Osteoblast (primary cell): ENCODE results near the gene NDUFA13. TPM values are rescaled to one million over a fixed set of nuclear protein-coding genes. Genes with fewer than 3 reads are reported as not detected.

Experiments
- DNase-seq: peaks from one replicate; pipeline ENCODE4 v3.0.0; 2011; ENCODE audit warnings: low spot score, mixed read lengths; ENCODE audit not compliant: insufficient read length; ENCODE audit errors: missing footprints
- H2AFZ ChIP-seq: 2 replicates; pipeline ENCODE4 v1.6.0; 2011; ENCODE audit warnings: mild to moderate bottlenecking, low read length
- H3K27ac ChIP-seq: 2 replicates; pipeline ENCODE4 v1.5.1; 2011; ENCODE audit warnings: mild to moderate bottlenecking, low read depth, low read length, moderate library complexity
- H3K27me3 ChIP-seq: 2 replicates; pipeline ENCODE4 v1.6.0; 2012; ENCODE audit warnings: mild to moderate bottlenecking, control low read depth, inconsistent platforms, low read length, moderate library complexity; ENCODE audit not compliant: insufficient read depth
- H3K36me3 ChIP-seq: 2 replicates; pipeline ENCODE4 v1.5.1; 2011; ENCODE audit warnings: mild to moderate bottlenecking, low read length, control low read depth, moderate library complexity; ENCODE audit not compliant: insufficient read depth
- H3K4me1 ChIP-seq: 2 replicates; pipeline ENCODE4 v1.5.1; 2011; ENCODE audit warnings: mild to moderate bottlenecking, low read length, control low read depth, moderate library complexity; ENCODE audit not compliant: insufficient read depth
- H3K4me2 ChIP-seq: 2 replicates; pipeline ENCODE4 v1.6.0; 2011; ENCODE audit warnings: mild to moderate bottlenecking, low read length; ENCODE audit not compliant: insufficient read depth
- H3K4me3 ChIP-seq: fragments of 200-600 bp; sonication (generic); 3 replicates; pipeline ENCODE4 v1.5.1; 2012; ENCODE audit warnings: mild to moderate bottlenecking, low read length, inconsistent platforms; ENCODE audit not compliant: insufficient read depth
- H3K79me2 ChIP-seq: 2 replicates; pipeline ENCODE4 v1.6.0; 2012; ENCODE audit warnings: mild to moderate bottlenecking, low read length, control low read depth, inconsistent platforms; ENCODE audit not compliant: insufficient read depth
- H3K9me3 ChIP-seq: 2 replicates; pipeline ENCODE4 v1.5.1; 2011; ENCODE audit warnings: low read depth, low read length, control low read depth
- H4K20me1 ChIP-seq: 2 replicates; pipeline ENCODE4 v1.6.0; 2012; ENCODE audit warnings: mild to moderate bottlenecking, low read length, control low read depth; ENCODE audit not compliant: insufficient read depth
- total RNA-seq: library from RNA; depleted of rRNA; stranded (reverse); fragments of >200 nt; gene quantifications from 2 replicates; pipeline ENCODE4 v1.2.3, GENCODE V29; 2012
- TF ChIP-seq, protein P1 (sequence below): IDR thresholded peaks from 2 replicates; pipeline ENCODE4 v1.5.1; 2011; ENCODE audit warnings: mild to moderate bottlenecking, low read depth, low read length, moderate library complexity; ENCODE audit errors: extremely low read depth

Gene NDUFA13
- total RNA-seq, 1 donor = 160 TPM

DNA sequence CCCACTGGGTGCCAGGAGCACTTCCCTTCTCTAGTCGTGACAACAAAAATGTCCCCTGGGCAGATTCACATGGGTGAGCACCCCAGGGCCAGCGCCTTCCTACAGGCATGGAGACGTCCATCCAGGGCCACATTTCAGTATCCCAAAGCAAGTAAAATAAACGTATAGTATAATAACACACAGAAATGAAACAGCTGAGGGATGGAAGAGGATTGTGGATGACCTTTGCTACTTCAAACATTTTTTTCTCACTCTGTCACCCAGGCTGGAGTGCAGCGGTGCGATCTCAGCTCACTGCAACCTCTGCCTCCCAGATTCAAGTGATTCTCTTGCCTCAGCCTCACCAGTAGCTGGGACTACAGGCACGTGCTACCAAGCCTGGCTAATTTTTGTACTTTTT is 50.3 kb downstream of the NDUFA13 start:
- Histone ChIP-seq H3K4me2 (no peak overlapping the region), H3K4me1 (peaks cover 12% of the 10 kb centered on the region), H3K27me3 (no peaks in the 10 kb centered on the region), H3K36me3 (no peaks in the 10 kb centered on the region), H2AFZ (no peak overlapping the region), H3K79me2 (no peaks in the 10 kb centered on the region), H3K27ac (no peak overlapping the region), H3K9me3 (no peaks in the 10 kb centered on the region), H3K4me3 (no peak overlapping the region), H4K20me1 (no peaks in the 10 kb centered on the region)
- peak; percentile 89 for DNase-seq
- TF ChIP-seq, protein P1, sequence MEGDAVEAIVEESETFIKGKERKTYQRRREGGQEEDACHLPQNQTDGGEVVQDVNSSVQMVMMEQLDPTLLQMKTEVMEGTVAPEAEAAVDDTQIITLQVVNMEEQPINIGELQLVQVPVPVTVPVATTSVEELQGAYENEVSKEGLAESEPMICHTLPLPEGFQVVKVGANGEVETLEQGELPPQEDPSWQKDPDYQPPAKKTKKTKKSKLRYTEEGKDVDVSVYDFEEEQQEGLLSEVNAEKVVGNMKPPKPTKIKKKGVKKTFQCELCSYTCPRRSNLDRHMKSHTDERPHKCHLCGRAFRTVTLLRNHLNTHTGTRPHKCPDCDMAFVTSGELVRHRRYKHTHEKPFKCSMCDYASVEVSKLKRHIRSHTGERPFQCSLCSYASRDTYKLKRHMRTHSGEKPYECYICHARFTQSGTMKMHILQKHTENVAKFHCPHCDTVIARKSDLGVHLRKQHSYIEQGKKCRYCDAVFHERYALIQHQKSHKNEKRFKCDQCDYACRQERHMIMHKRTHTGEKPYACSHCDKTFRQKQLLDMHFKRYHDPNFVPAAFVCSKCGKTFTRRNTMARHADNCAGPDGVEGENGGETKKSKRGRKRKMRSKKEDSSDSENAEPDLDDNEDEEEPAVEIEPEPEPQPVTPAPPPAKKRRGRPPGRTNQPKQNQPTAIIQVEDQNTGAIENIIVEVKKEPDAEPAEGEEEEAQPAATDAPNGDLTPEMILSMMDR = no peak

DNA sequence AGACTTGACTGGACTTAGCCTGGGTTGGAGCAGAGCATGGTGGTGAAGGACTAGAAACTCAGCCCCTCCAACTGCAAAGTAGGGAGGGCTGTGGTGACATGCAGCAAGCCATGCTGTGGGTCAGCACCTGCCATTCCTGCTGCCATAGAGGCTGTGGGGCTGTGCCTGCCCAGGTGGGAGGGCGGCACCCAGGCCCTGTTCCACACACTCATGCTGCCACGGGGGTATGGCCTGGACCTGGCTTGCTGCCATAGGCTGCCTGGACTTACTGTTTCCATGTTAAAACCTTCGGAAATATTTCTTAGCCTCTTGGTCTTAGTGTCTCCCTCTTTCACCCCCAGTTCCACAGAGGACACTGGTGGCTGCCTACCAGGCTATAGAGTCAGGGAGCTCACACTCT is 51.4 kb downstream of the NDUFA13 start:
- TF ChIP-seq, protein P1 = no peak
- H2AFZ ChIP-seq = no peak overlapping the region
- no peak overlapping the region for H3K27ac ChIP-seq
- no peak overlapping the region for H3K4me3 ChIP-seq
- no peaks in the 10 kb centered on the region for H3K9me3 ChIP-seq
- no peaks in the 10 kb centered on the region for H3K27me3 ChIP-seq
- peaks cover 12% of the 10 kb centered on the region for H3K4me1 ChIP-seq
- peak; percentile 29 for DNase-seq
- H4K20me1 ChIP-seq = no peaks in the 10 kb centered on the region
- H3K36me3 ChIP-seq = no peaks in the 10 kb centered on the region
- no peak overlapping the region for H3K4me2 ChIP-seq
- no peaks in the 10 kb centered on the region for H3K79me2 ChIP-seq

DNA sequence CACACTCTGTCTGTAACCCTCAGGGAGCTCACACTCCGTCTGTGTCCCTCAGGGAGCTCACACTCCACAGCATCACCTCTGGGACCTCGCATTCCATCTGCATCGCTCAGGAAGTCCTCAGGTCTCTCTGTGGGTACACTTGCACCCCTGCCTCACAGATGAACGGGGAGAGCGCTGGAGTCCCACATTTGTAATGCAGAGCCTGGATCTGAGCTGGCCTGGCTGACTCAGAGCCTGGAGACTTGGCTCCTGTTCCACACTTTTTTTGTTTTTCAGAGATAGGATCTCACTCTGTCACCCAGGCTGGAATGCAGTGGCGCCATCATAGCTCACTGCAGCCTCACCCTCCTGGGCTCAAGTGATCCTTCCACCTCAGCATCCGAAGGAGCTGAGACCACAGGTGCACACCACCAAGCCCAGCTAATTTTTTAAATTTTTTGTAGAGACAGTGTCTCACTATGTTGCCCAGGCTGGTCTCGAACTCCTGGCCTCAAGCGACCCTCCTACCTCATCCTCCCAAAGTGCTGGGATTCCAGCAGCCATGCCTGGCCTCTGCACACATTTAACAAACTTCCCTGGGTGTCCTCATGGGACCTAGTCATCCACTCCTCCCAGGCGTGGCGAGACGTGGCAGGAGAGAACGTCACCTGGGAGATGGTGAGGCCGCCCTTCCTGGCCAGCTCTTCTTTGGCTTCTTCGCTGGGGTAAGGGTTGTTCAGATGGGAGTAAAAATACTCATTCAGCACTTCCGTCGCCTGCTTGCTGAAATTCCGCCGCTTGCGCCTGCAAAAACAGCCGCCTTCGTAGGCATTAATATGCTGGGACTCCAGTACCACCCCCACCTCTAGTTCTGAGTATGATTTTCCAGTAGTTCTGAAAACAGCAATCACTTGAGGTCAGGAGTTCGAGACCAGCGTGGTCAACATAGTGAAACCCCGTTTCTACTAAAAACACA is 53.1 kb downstream of the NDUFA13 start:
- Histone ChIP-seq H3K4me3 (no peak overlapping the region), H3K27ac (no peak overlapping the region), H4K20me1 (no peaks in the 10 kb centered on the region), H3K27me3 (no peaks in the 10 kb centered on the region), H3K9me3 (no peaks in the 10 kb centered on the region), H3K36me3 (no peaks in the 10 kb centered on the region), H3K79me2 (no peaks in the 10 kb centered on the region), H3K4me1 (peaks cover 12% of the 10 kb centered on the region), H3K4me2 (no peak overlapping the region), H2AFZ (no peak overlapping the region)
- TF ChIP-seq, protein P1 = no peak
- peak; percentile 93 for DNase-seq

DNA sequence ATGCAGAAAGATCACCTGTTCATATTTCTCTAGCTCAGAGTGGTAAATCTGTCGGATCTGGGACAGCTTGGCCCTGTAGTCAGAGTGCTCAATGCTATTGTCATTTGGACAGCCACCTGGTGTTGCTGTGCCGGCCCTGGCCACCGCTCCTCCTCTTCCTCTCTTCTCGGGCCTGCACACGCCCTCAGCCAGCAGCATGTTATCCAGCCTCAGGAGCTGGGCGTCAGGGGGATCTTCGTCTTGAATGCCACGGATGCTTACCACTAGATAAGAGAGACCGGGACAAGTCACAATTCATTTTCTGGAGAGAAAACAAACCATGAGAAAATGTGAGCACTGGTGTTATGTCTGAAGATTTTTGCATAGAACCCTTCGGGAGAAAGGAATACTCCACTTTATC is 54.5 kb downstream of the NDUFA13 start:
- TF ChIP-seq, protein P1 = no peak
- Histone ChIP-seq H3K79me2 (no peaks in the 10 kb centered on the region), H3K36me3 (no peaks in the 10 kb centered on the region), H2AFZ (no peak overlapping the region), H3K27me3 (no peaks in the 10 kb centered on the region), H3K4me3 (no peak overlapping the region), H3K9me3 (no peaks in the 10 kb centered on the region), H3K27ac (no peak overlapping the region), H4K20me1 (no peaks in the 10 kb centered on the region), H3K4me2 (no peak overlapping the region), H3K4me1 (peaks cover 12% of the 10 kb centered on the region)
- DNase-seq = peak; percentile 21
